ENCODE results near the gene APOL1. TPM values are rescaled to one million over a fixed set of nuclear protein-coding genes. Genes with fewer than 3 reads are reported as not detected.
"Not testable (repeated sequence)": the region's sequence is repeated elsewhere in the genome, so short reads cannot be mapped to it uniquely, and the experiment has no call there.

APOL1 gene
- polyA plus RNA-seq, 1 of the 3 experiments (the other 2 are of a cell fraction): 0.56 TPM

GRCh38 chr22:36267896-36268485, 15.1 kb downstream of the APOL1 start:
- 62% methylated on average over 10 of the region's 11 CpGs for WGBS (ENCODE audit: low lambda C conversion rate)
- H3F3A ChIP-seq (replicated peaks; ENCODE audit: insufficient read depth): no peaks in the 10 kb centered on the region
- H3K9me3 ChIP-seq: no peaks in the 10 kb centered on the region
- H3K9me2 ChIP-seq: no peaks in the 10 kb centered on the region
- TF ChIP-seq RXRA (IDR thresholded peaks at IDR 0.05; ENCODE audit: borderline replicate concordance, low read depth) (no peak), JUND (IDR thresholded peaks at IDR 0.05) (no peak), GABPA (IDR thresholded peaks at IDR 0.05; ENCODE audit: low read depth) (no peak), TCF12 (IDR thresholded peaks at IDR 0.05) (no peak), FOXM1 (IDR thresholded peaks at IDR 0.05; ENCODE audit: low read depth) (no peak), EP300 (IDR thresholded peaks at IDR 0.05; ENCODE audit: borderline replicate concordance in 1 of 2, low read depth in 1 of 2, low read length in 1 of 2) (no peak), GATA2 (CRISPR knock-in tag; IDR thresholded peaks at IDR 0.05) (no peak), ZBTB33 (IDR thresholded peaks at IDR 0.05; ENCODE audit: borderline replicate concordance, low read depth) (no peak), RFX5 (IDR thresholded peaks at IDR 0.05; ENCODE audit: low read length) (no peak), POLR2AphosphoS5 (IDR thresholded peaks at IDR 0.05; ENCODE audit: low read depth, low read length) (no peak), CHD2 (IDR thresholded peaks at IDR 0.05; ENCODE audit: low read length, partially characterized antibody) (no peak), EZH2phosphoT487 (IDR thresholded peaks at IDR 0.05; ENCODE audit: borderline replicate concordance, low read depth) (no peak), USF1 (IDR thresholded peaks at IDR 0.05; ENCODE audit: borderline replicate concordance, low read depth) (no peak), NRF1 (IDR thresholded peaks at IDR 0.05; ENCODE audit: low read depth, low read length) (no peak), YY1 (IDR thresholded peaks at IDR 0.05; ENCODE audit: low read depth) (no peak), CTCF (IDR thresholded peaks at IDR 0.05) (no peak)
- TF ChIP-seq, protein P1, sequence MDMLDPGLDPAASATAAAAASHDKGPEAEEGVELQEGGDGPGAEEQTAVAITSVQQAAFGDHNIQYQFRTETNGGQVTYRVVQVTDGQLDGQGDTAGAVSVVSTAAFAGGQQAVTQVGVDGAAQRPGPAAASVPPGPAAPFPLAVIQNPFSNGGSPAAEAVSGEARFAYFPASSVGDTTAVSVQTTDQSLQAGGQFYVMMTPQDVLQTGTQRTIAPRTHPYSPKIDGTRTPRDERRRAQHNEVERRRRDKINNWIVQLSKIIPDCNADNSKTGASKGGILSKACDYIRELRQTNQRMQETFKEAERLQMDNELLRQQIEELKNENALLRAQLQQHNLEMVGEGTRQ (IDR thresholded peaks at IDR 0.05; ENCODE audit: borderline replicate concordance, low read depth, low read length): no peak
- TF ChIP-seq, protein P2, sequence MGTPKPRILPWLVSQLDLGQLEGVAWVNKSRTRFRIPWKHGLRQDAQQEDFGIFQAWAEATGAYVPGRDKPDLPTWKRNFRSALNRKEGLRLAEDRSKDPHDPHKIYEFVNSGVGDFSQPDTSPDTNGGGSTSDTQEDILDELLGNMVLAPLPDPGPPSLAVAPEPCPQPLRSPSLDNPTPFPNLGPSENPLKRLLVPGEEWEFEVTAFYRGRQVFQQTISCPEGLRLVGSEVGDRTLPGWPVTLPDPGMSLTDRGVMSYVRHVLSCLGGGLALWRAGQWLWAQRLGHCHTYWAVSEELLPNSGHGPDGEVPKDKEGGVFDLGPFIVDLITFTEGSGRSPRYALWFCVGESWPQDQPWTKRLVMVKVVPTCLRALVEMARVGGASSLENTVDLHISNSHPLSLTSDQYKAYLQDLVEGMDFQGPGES (IDR thresholded peaks at IDR 0.05; ENCODE audit: low read depth, low read length): no peak
- no peaks in the 10 kb centered on the region for H3K4me1 ChIP-seq (ENCODE audit: control insufficient read depth in 1 of 2, insufficient read depth in 2 of 2, low read depth in 1 of 2, low read length in 1 of 2)
- no peak for DNase-seq
- no peak overlapping the region for H3K4me3 ChIP-seq (ENCODE audit: low read depth in 2 of 2, low read length in 1 of 2)
- H3K9ac ChIP-seq: no peak overlapping the region
- H3K4me2 ChIP-seq: no peak overlapping the region
- POLR2A ChIA-PET: no interaction called here
- no peak overlapping the region for H3K27ac ChIP-seq (ENCODE audit: low read depth in 2 of 2, low read length in 1 of 2)
- no peaks in the 10 kb centered on the region for H3K27me3 ChIP-seq (ENCODE audit: insufficient read depth)
- no peak overlapping the region for H2AFZ ChIP-seq (ENCODE audit: low read depth)
- no peaks in the 10 kb centered on the region for H4K20me1 ChIP-seq (ENCODE audit: insufficient read depth)
- CTCF ChIA-PET: interaction anchor here (0.8 to 3.3 kb wide), 3 partner anchors 9 to 33 kb away, joined by 4 to 9 read pairs (median 6); no protein-coding TSS in a partner anchor
- H3K79me2 ChIP-seq (ENCODE audit: insufficient read depth): no peaks in the 10 kb centered on the region
- H3K36me3 ChIP-seq (replicated peaks in 1 of 2; ENCODE audit: control insufficient read depth in 1 of 2, insufficient read depth in 2 of 2, low read length in 1 of 2): no peaks in the 10 kb centered on the region

- H3K4me1 ChIP-seq (ENCODE audit: control insufficient read depth in 1 of 2, insufficient read depth in 2 of 2, low read depth in 1 of 2, low read length in 1 of 2); H3K36me3 ChIP-seq (replicated peaks in 1 of 2; ENCODE audit: control insufficient read depth in 1 of 2, insufficient read depth in 2 of 2, low read length in 1 of 2); H3K9me3 ChIP-seq; H4K20me1 ChIP-seq (ENCODE audit: insufficient read depth); H2AFZ ChIP-seq (ENCODE audit: low read depth); H3K27me3 ChIP-seq (ENCODE audit: insufficient read depth); H3K79me2 ChIP-seq (ENCODE audit: insufficient read depth); H3K9me2 ChIP-seq; H3K4me3 ChIP-seq (ENCODE audit: low read depth in 2 of 2, low read length in 1 of 2); POLR2A ChIA-PET; H3K9ac ChIP-seq; DNase-seq; H3F3A ChIP-seq (replicated peaks; ENCODE audit: insufficient read depth); H3K27ac ChIP-seq (ENCODE audit: low read depth in 2 of 2, low read length in 1 of 2); H3K4me2 ChIP-seq: not testable (repeated sequence)
- 76% methylated on average over 5 of the region's 7 CpGs for WGBS (ENCODE audit: low lambda C conversion rate)
- CTCF ChIA-PET: interaction anchor here (0.9 to 1.8 kb wide), 2 partner anchors 15 to 514 kb away, joined by 4 to 5 read pairs; no protein-coding TSS in a partner anchor
These were observed 18.3 kb downstream of the APOL1 start for GRCh38 chr22:36271231-36271630.
